ENCODE data around the gene SLC34A1.

SLC34A1 gene

GRCh38 chr5:177427919-177428573, 43.8 kb downstream of the SLC34A1 start:
- H3K9me3 ChIP-seq (ENCODE audit: control insufficient read depth, low read length) = no peaks in the 10 kb centered on the region
- 91 to 96% methylated on average over 9 to 11 of the region's 11 CpGs for WGBS, 2 experiments (ENCODE audit: insufficient coverage in 2 of 2)
- no peak overlapping the region for H3K27ac ChIP-seq (ENCODE audit: low read depth, low read length, severe bottlenecking)
- no peak overlapping the region for H3K4me3 ChIP-seq (ENCODE audit: extremely low read depth, insufficient read depth, low read length, poor library complexity, severe bottlenecking)
- H3K36me3 ChIP-seq (ENCODE audit: control insufficient read depth, insufficient read depth, low read length) = peaks cover 32% of the 10 kb centered on the region
- H3K4me1 ChIP-seq (ENCODE audit: control insufficient read depth, insufficient read depth, low read length, poor library complexity, severe bottlenecking) = peaks cover 17% of the 10 kb centered on the region

- Histone ChIP-seq H3K9me3 (ENCODE audit: control insufficient read depth, low read length) (no peaks in the 10 kb centered on the region), H3K27ac (ENCODE audit: low read depth, low read length, severe bottlenecking) (no peak overlapping the region), H3K4me3 (ENCODE audit: extremely low read depth, insufficient read depth, low read length, poor library complexity, severe bottlenecking) (no peak overlapping the region), H3K36me3 (ENCODE audit: control insufficient read depth, insufficient read depth, low read length) (peaks cover 38% of the 10 kb centered on the region), H3K4me1 (ENCODE audit: control insufficient read depth, insufficient read depth, low read length, poor library complexity, severe bottlenecking) (peaks cover 17% of the 10 kb centered on the region)
- 90 to 91% methylated on average over 7 to 10 of the region's 10 CpGs for WGBS, 2 experiments (ENCODE audit: insufficient coverage in 2 of 2)
Observed at GRCh38 chr5:177428574-177429217, 44.5 kb downstream of the SLC34A1 start.

DNA sequence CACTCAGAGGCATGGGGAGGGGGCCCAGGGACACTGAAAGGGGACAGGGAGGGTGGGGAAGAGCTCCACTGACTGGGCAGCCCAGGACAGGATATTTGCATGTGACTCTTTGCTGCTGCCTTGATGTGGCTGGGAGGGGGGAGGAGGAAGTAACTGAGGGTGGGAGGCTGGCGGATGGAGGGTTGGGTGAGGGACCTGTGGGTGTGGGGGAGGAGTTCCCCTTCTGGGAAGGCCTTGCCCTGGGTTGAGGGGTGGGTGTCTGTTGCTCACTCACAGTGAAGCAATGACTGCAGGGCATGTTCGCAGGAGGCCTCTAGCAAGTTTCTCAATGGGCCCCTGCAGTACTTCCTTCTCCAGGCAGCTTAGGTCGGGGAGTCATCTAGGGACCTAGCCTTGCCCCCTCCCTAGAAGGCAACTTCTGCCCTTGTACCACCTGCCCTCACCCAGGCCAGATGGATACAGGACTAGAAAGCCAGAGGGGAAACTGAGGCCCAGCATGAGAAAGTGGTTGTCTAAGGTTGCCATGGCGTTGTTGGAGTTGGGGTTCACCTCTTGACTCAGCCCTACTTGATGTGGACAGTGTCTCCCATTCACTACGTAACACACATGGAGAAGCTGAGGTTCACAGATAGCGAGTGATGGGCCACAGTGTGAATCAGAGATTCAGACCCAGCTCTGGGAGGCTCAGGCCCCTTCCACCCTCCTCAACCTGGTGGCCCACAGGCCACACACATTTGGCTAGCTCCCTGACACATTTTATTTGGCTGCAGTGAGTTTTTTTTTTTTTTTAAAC, 45.2 kb downstream of the SLC34A1 start:
- Histone ChIP-seq H3K4me1 (ENCODE audit: control insufficient read depth, insufficient read depth, low read length, poor library complexity, severe bottlenecking) (peaks cover 17% of the 10 kb centered on the region), H3K36me3 (ENCODE audit: control insufficient read depth, insufficient read depth, low read length) (peaks cover 46% of the 10 kb centered on the region), H3K4me3 (ENCODE audit: extremely low read depth, insufficient read depth, low read length, poor library complexity, severe bottlenecking) (no peak overlapping the region), H3K9me3 (ENCODE audit: control insufficient read depth, low read length) (no peaks in the 10 kb centered on the region), H3K27ac (ENCODE audit: low read depth, low read length, severe bottlenecking) (no peak overlapping the region)
- whole genome bisulfite sequencing, 2 experiments (ENCODE audit: insufficient coverage in 2 of 2) = 93 to 94% methylated on average over 6 of the region's 6 CpGs

GRCh38 chr5:177430140-177430951, 46.1 kb downstream of the SLC34A1 start:
- Histone ChIP-seq H3K4me1 (ENCODE audit: control insufficient read depth, insufficient read depth, low read length, poor library complexity, severe bottlenecking) (peaks cover 15% of the 10 kb centered on the region), H3K9me3 (ENCODE audit: control insufficient read depth, low read length) (no peaks in the 10 kb centered on the region), H3K4me3 (ENCODE audit: extremely low read depth, insufficient read depth, low read length, poor library complexity, severe bottlenecking) (no peak overlapping the region), H3K27ac (ENCODE audit: low read depth, low read length, severe bottlenecking) (no peak overlapping the region), H3K36me3 (ENCODE audit: control insufficient read depth, insufficient read depth, low read length) (peaks cover 55% of the 10 kb centered on the region)
- WGBS, 2 experiments (ENCODE audit: insufficient coverage in 2 of 2) = 94 to 95% methylated on average over 25 of the region's 26 CpGs

DNA sequence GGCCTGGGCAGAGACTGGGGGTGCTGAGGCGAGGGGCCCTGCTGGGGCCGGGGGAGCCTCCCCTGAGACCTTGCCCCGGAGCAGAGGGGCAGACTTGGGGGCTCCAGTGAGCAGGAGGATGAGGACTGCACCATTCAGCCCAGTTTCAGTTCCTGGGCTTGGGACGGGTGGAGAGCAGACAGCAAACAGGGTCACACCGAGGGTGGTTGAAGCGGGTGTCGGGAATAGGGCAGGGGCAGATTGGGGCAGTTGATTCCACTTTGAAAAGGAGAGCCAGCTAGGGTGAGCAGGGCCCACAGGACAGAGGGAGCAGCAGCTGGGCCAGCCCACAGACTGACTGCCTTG, 46.7 kb downstream of the SLC34A1 start:
- H3K4me3 ChIP-seq (ENCODE audit: extremely low read depth, insufficient read depth, low read length, poor library complexity, severe bottlenecking) = no peak overlapping the region
- H3K36me3 ChIP-seq (ENCODE audit: control insufficient read depth, insufficient read depth, low read length) = peaks cover 57% of the 10 kb centered on the region
- H3K27ac ChIP-seq (ENCODE audit: low read depth, low read length, severe bottlenecking) = no peak overlapping the region
- WGBS, 2 experiments (ENCODE audit: insufficient coverage in 2 of 2) = 89 to 91% methylated on average over 6 to 7 of the region's 7 CpGs
- no peaks in the 10 kb centered on the region for H3K9me3 ChIP-seq (ENCODE audit: control insufficient read depth, low read length)
- H3K4me1 ChIP-seq (ENCODE audit: control insufficient read depth, insufficient read depth, low read length, poor library complexity, severe bottlenecking) = peaks cover 11% of the 10 kb centered on the region

DNA sequence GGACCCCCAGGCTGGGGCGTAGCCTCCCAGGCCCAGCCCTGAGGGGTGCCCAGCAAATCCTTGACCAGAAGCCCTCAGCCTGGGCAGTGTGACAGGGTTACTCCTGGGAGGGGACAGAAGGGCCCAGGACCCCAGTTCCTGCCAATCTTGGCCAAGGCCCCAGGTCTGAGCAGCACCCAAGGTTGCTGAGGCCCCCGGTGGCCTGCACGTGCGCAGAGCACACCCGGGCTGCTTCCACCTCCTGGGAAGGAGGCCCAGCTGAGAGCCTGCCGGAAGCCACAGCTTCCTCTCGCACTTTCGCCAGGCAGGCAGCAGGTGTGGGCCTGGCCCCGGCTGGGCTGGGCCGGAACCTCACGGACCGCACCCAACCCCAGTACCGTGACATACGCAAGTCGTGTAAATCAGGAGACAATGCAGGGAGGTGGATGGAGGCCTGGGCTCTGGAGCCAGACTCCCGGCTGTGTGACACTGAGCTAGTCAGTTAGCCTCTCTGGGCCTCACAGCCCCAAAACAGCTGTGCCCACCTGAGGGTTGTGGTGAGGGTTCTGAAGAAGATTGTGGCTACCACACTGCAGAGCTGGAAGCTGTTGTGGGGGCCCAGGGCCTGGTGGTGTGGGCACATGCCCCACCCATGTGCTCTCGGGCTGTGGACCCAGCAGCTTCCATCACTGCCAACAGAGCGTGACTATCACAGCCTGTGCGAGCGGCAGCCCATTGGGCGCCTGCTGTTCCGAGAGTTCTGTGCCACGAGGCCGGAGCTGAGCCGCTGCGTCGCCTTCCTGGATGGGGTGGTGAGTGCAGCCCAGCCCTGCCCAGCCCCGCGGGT, 47.3 kb downstream of the SLC34A1 start:
- 97 to 98% methylated on average over 25 to 29 of the region's 29 CpGs for WGBS, 2 experiments (ENCODE audit: insufficient coverage in 2 of 2)
- Histone ChIP-seq H3K4me1 (ENCODE audit: control insufficient read depth, insufficient read depth, low read length, poor library complexity, severe bottlenecking) (peaks cover 11% of the 10 kb centered on the region), H3K27ac (ENCODE audit: low read depth, low read length, severe bottlenecking) (no peak overlapping the region), H3K9me3 (ENCODE audit: control insufficient read depth, low read length) (no peaks in the 10 kb centered on the region), H3K4me3 (ENCODE audit: extremely low read depth, insufficient read depth, low read length, poor library complexity, severe bottlenecking) (no peak overlapping the region), H3K36me3 (ENCODE audit: control insufficient read depth, insufficient read depth, low read length) (peaks cover 59% of the 10 kb centered on the region)

DNA sequence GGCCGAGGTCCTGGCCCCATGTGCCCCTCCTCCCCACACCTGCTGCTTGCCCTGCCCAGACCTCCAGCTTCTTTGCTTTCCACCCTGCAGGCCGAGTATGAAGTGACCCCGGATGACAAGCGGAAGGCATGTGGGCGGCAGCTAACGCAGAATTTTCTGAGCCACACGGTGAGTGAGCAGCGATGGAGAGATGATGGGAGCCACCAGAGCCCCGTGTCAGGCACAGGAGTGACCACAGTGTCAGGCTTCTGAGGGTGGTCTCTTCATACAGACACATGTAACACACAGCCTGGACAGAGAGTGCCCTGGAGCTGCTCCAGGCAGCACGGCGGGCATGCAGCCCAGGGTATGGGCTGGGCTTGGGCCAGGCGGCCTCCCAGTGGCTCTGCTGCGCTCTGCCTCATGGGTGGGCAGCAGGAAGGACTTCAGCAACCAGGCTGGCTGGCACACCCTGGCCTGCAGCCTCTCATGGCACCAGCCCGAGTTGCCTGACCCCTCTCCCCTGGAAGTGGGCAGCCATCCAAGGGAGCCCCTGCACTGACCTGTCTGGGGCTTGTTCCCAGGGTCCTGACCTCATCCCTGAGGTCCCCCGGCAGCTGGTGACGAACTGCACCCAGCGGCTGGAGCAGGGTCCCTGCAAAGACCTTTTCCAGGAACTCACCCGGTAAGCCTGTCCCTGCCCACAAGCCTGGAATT, 48.1 kb downstream of the SLC34A1 start:
- Histone ChIP-seq H3K9me3 (ENCODE audit: control insufficient read depth, low read length) (no peaks in the 10 kb centered on the region), H3K4me3 (ENCODE audit: extremely low read depth, insufficient read depth, low read length, poor library complexity, severe bottlenecking) (no peak overlapping the region), H3K4me1 (ENCODE audit: control insufficient read depth, insufficient read depth, low read length, poor library complexity, severe bottlenecking) (peaks cover 11% of the 10 kb centered on the region), H3K27ac (ENCODE audit: low read depth, low read length, severe bottlenecking) (no peak overlapping the region), H3K36me3 (ENCODE audit: control insufficient read depth, insufficient read depth, low read length) (peaks cover 64% of the 10 kb centered on the region)
- 91 to 92% methylated on average over 15 to 18 of the region's 18 CpGs for WGBS, 2 experiments (ENCODE audit: insufficient coverage in 2 of 2)

DNA sequence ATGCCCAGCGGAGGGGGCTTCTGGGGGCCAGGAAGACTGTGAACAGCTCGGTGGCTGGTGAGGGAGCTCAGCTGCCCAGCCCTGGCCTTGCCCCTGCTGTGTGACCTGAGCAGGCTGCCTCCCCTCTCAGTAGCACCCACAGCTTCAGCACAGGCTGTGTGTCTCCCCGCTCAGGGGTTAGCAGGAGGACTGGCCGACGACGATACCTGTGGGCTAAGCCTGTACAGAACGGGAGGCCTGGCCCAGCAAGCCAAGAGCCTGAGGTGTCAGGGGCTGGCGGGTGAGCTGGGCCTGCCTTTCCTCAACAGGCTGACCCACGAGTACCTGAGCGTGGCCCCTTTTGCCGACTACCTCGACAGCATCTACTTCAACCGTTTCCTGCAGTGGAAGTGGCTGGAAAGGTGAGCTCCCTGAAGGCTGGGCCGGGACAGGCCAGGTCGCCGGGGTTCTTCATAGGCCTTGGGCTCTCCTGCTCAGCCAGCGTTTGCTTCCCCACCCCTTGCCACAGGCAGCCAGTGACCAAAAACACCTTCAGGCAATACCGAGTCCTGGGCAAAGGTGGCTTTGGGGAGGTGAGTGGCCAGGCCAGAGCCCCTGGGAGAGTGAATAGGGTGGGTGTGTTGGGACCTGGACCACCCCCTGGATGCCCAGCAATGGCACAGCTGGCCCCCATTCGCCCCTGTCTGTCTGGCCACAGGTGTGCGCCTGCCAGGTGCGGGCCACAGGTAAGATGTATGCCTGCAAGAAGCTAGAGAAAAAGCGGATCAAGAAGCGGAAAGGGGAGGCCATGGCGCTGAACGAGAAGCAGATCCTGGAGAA, 48.8 kb downstream of the SLC34A1 start:
- 91 to 99% methylated on average over 20 to 23 of the region's 25 CpGs for WGBS, 2 experiments (ENCODE audit: insufficient coverage in 2 of 2)
- H3K4me1 ChIP-seq (ENCODE audit: control insufficient read depth, insufficient read depth, low read length, poor library complexity, severe bottlenecking) = peaks cover 11% of the 10 kb centered on the region
- no peak overlapping the region for H3K4me3 ChIP-seq (ENCODE audit: extremely low read depth, insufficient read depth, low read length, poor library complexity, severe bottlenecking)
- H3K36me3 ChIP-seq (ENCODE audit: control insufficient read depth, insufficient read depth, low read length) = peaks cover 69% of the 10 kb centered on the region
- H3K27ac ChIP-seq (ENCODE audit: low read depth, low read length, severe bottlenecking) = no peak overlapping the region
- no peaks in the 10 kb centered on the region for H3K9me3 ChIP-seq (ENCODE audit: control insufficient read depth, low read length)

- WGBS, 2 experiments (ENCODE audit: insufficient coverage in 2 of 2) = 96% methylated on average over 26 of the region's 29 CpGs
- Histone ChIP-seq H3K4me1 (ENCODE audit: control insufficient read depth, insufficient read depth, low read length, poor library complexity, severe bottlenecking) (peaks cover 9% of the 10 kb centered on the region), H3K4me3 (ENCODE audit: extremely low read depth, insufficient read depth, low read length, poor library complexity, severe bottlenecking) (no peak overlapping the region), H3K36me3 (ENCODE audit: control insufficient read depth, insufficient read depth, low read length) (peaks cover 72% of the 10 kb centered on the region), H3K9me3 (ENCODE audit: control insufficient read depth, low read length) (no peaks in the 10 kb centered on the region), H3K27ac (ENCODE audit: low read depth, low read length, severe bottlenecking) (no peak overlapping the region)
Observed at GRCh38 chr5:177433658-177434217, 49.5 kb downstream of the SLC34A1 start.

Measured in mesodermal cell (in vitro differentiated cells).